ENCODE results near the gene B3GNT4. TPM values are rescaled to one million over a fixed set of nuclear protein-coding genes. Genes with fewer than 3 reads are reported as not detected.

The B3GNT4 gene
- total and polyA plus RNA-seq, 10 donors = 0.42 to 0.54 (median 0.49) TPM; not detected in 7

Small RNA genes within 50 kb of the gene (small RNA-seq; reads per million reads assigned to genes)
- gene DIABLO = 0 to 1.2 (median 0.12) reads per million in 4 donors

Other genes starting within 250 kb of the B3GNT4 start
- 10 to 100 TPM in 1 of 7 donors, 1 to 10 TPM in 6; 4.2 to 10.1 (median 8.1) TPM for gene BCL7A, start 181.8 kb upstream of the B3GNT4 start, total RNA-seq
- gene BCL7A, start 181.8 kb upstream of the B3GNT4 start, polyA plus RNA-seq = 1 to 10 TPM; 2.5 to 4.8 (median 3.8) TPM
- 10 to 100 TPM; 56.1 to 97.1 (median 79.7) TPM for gene MLXIP, start 125.0 kb upstream of the B3GNT4 start, total RNA-seq
- 10 to 100 TPM in 2 of 3 donors, 1 to 10 TPM in 1; 7.8 to 28.3 (median 11.5) TPM for gene MLXIP, start 125.0 kb upstream of the B3GNT4 start, polyA plus RNA-seq
- not detected for gene IL31, start 29.5 kb upstream of the B3GNT4 start, total RNA-seq
- not detected for gene IL31, start 29.5 kb upstream of the B3GNT4 start, polyA plus RNA-seq
- gene LRRC43, start 20.6 kb upstream of the B3GNT4 start, total RNA-seq = 1 to 10 TPM in 3 of 7 donors, under 1 TPM in 4; 0.37 to 5.2 (median 0.95) TPM
- under 1 TPM; 0.13 to 0.24 (median 0.20) TPM for gene LRRC43, start 20.6 kb upstream of the B3GNT4 start, polyA plus RNA-seq
- 10 to 100 TPM; 30.5 to 55.7 (median 36.1) TPM for gene DIABLO, start 22.3 kb downstream of the B3GNT4 start, total RNA-seq
- 10 to 100 TPM; 38.8 to 46.7 (median 40.3) TPM for gene DIABLO, start 22.3 kb downstream of the B3GNT4 start, polyA plus RNA-seq
- gene VPS33A, start 62.8 kb downstream of the B3GNT4 start, total RNA-seq = 10 to 100 TPM; 19.1 to 31.5 (median 23.2) TPM
- 10 to 100 TPM in 2 of 3 donors, 1 to 10 TPM in 1; 9.7 to 12.3 (median 10.5) TPM for gene VPS33A, start 62.8 kb downstream of the B3GNT4 start, polyA plus RNA-seq
- 10 to 100 TPM; 54.7 to 80.2 (median 60.4) TPM for gene CLIP1, start 219.0 kb downstream of the B3GNT4 start, total RNA-seq
- gene CLIP1, start 219.0 kb downstream of the B3GNT4 start, polyA plus RNA-seq = 10 to 100 TPM in 1 of 3 donors, 1 to 10 TPM in 2; 7.8 to 13.1 (median 9.7) TPM